NCI-H69 (cell line): Measurements from ENCODE around the gene CAMK2N2.

Source experiments
- DNase-seq: peaks from one replicate; lab custom pipeline; 2025; lab: John Stamatoyannopoulos, UW

Gene CAMK2N2

GRCh38 chr3:184261270-184261853 is at the start of gene CAMK2N2:
Gene CAMK2N2 (minus strand): TSS chr3:184261553. CDS start chr3:184261285, 268 bp downstream.
- peak; percentile 98 for DNase-seq

DNA sequence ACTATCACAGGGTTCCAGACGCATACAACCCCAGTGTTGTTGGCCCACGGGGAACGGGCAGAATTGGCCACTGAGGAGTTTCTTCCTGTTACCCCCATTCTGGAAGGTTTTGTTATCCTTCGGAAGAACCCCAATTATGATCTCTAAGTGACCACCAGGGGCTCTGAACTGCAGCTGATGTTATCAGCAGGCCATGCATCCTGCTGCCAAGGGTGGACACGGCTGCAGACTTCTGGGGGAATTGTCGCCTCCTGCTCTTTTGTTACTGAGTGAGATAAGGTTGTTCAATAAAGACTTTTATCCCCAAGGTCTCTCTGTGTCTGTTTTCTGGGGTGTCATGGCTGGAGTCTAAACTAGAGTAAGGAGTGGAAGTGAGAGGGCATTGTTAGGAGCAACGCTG is 47.4 kb upstream of the CAMK2N2 start:
- DNase-seq = no peak

GRCh38 chr3:184307915-184308314 is 46.6 kb upstream of the CAMK2N2 start:
- no peak for DNase-seq

DNA sequence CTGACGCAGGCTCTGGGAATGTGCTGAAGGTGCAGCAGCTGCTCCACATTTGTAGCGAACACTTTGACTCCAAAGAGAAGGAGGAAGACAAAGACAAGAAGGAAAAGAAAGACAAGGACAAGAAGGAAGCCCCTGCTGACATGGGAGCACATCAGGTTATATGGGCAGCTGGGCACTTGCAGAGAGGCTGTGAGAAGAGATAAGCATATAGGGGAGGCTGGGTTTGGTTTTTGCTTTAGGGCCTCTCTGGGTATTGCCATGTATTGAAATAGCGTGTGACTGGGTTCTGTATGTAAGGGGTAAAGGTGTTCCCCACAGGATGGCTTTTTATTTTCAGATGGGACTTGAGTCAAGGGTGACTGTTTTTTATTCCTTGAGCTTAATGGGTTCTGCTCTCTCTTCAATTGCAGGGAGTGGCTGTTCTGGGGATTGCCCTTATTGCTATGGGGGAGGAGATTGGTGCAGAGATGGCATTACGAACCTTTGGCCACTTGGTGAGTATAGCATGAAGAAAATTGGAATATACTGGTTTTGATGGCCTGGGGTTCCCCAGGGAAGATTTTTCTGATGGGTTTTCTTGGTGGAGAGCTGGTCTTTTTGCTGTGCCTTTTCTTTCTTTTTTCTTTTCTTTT is 45.1 kb upstream of the CAMK2N2 start:
- no peak for DNase-seq

DNA sequence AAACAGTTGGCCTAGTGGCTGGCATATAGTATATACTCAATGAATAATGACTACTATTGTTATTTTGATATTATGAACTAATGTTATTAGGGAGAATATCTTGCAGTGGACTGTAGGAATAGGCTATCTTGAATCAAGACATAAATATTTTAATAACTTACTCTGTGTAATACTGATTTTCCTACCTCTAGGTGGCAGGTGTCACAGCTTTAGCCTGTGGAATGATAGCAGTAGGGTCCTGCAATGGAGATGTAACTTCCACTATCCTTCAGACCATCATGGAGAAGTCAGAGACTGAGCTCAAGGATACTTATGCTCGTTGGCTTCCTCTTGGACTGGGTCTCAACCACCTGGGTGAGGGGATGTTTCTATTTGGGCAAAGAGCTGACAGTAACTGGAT is 44.2 kb upstream of the CAMK2N2 start:
- DNase-seq = no peak

GRCh38 chr3:184300378-184300720 is 39.0 kb upstream of the CAMK2N2 start:
- no peak for DNase-seq

DNA sequence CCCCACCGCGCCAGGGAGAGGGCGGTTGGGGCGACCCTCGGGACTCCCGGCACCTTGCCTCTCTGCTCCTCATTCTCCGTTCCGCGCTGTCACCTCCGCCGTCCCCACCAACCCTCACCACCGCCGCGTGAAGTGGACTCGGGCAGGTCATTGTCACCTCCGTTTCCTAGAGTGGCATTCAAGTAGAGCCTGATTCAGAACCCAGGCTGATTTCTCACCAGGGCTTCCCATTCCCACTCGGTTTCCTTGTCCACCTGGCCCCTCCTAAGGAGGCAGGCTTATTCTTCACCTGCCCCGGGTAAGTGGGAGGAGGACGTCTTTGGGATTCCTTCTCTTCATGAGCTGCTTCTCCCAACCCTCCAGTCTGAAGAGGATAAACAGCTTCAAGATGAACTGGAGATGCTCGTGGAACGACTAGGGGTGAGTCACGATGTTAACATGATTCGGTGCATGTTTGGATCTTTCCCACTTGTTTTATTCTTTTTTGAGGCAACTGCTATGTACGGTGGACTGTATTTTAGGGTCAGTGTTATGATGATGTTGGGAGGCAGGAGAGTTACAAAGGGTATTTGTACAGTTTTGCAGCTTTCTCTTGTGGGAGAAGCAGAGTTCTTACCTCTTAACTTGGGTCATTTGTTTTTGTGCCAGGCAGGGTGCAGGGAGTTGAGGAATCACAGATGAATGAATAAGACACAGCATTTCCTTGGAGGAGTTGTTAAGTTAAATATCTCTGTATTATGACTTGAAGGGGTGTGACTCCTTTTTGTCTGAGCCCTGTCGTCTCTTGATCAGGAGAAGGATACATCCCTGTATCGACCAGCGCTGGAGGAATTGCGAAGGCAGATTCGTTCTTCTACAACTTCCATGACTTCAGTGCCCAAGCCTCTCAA is 38.4 kb upstream of the CAMK2N2 start:
- DNase-seq = peak; percentile 42

GRCh38 chr3:184298759-184299487 is 37.6 kb upstream of the CAMK2N2 start, which contains the start of gene PSMD2:
Gene PSMD2 (plus strand): TSS chr3:184299241. CDS start chr3:184299267, 26 bp downstream.
- peak; percentile 99 for DNase-seq

- no peak for DNase-seq
Measured at GRCh38 chr3:184296616-184297015, 35.3 kb upstream of the CAMK2N2 start.

- DNase-seq = no peak
Measured at GRCh38 chr3:184295771-184296170, 34.4 kb upstream of the CAMK2N2 start.

- DNase-seq = no peak
Measured at GRCh38 chr3:184291738-184292445, 30.5 kb upstream of the CAMK2N2 start.

- no peak for DNase-seq
Measured at GRCh38 chr3:184291044-184291737, 29.8 kb upstream of the CAMK2N2 start.

DNA sequence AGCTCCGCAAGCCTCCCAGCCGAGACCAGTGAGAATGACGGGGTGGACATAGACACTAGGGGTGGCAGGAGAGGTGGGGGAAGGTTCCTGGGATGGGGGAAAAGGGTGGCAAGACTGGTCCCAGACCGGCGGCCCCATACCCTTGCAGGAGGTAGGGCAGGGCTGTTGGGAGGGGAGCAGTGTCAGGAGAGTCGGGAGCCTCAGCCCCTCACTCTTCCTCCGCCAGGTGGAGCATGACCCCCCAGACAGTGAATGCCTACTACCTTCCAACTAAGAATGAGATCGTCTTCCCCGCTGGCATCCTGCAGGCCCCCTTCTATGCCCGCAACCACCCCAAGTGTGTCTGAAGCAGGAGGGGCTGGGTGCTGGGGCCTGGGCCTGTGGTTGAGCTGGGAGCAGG is 29.0 kb upstream of the CAMK2N2 start:
- DNase-seq = no peak

DNA sequence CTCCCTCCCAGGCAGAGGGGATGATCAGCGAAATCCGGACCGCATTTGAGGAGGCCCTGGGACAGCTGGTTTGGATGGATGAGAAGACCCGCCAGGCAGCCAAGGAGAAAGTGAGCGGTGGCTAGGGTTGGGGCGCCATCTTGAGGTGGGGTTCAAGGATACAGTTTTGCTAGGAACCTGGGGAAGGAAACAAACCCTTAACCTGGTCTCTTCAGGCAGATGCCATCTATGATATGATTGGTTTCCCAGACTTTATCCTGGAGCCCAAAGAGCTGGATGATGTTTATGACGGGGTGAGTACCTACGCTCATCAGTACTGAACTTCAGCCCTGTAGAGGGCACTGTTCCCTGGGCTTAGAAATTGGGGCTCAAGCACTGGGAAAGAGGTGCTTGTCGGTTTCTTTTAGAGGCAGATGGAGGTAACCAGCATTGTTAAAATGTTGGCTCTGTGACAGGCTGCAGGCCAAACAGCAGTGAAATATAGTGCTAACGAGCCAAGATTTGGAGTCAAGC is 28.1 kb upstream of the CAMK2N2 start:
- DNase-seq = peak; percentile 79

DNA sequence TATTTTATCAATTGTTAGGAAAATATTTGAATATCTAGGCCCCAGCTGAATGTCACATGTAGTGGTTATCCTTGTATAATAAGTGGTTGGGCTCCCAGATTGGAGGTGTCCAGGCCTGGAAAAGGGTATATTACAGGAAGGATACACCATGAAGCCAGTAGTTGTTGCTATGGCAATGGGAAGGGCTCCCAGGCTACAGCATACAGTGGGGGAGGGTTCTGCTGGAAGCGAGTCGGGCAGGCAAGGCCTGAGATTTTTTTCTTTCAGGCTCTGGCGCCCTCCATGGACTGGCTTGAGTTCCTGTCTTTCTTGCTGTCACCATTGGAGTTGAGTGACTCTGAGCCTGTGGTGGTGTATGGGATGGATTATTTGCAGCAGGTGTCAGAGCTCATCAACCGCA is 23.3 kb upstream of the CAMK2N2 start:
- DNase-seq = peak; percentile 91

GRCh38 chr3:184283681-184284080 is 22.3 kb upstream of the CAMK2N2 start:
- DNase-seq = no peak

GRCh38 chr3:184282941-184283340 is 21.6 kb upstream of the CAMK2N2 start:
- peak; percentile 43 for DNase-seq

DNA sequence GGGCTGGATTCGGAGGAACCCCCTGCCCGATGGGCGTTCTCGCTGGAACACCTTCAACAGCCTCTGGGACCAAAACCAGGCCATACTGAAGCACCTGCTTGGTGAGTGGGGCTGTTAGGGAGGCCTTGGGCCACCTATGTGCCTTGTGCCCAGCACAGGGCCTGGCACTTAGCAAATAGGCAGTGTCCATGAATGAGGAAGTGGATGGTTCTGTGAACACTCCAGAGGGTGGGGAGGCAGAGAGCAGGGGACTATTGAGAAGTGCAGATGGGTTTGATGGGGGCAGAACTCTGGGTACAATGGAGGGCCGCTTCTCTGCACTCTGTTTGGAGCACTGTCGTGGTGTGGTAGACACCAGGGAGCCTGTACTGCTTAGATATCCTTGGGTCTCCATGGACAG is 16.0 kb upstream of the CAMK2N2 start:
- DNase-seq = no peak

DNA sequence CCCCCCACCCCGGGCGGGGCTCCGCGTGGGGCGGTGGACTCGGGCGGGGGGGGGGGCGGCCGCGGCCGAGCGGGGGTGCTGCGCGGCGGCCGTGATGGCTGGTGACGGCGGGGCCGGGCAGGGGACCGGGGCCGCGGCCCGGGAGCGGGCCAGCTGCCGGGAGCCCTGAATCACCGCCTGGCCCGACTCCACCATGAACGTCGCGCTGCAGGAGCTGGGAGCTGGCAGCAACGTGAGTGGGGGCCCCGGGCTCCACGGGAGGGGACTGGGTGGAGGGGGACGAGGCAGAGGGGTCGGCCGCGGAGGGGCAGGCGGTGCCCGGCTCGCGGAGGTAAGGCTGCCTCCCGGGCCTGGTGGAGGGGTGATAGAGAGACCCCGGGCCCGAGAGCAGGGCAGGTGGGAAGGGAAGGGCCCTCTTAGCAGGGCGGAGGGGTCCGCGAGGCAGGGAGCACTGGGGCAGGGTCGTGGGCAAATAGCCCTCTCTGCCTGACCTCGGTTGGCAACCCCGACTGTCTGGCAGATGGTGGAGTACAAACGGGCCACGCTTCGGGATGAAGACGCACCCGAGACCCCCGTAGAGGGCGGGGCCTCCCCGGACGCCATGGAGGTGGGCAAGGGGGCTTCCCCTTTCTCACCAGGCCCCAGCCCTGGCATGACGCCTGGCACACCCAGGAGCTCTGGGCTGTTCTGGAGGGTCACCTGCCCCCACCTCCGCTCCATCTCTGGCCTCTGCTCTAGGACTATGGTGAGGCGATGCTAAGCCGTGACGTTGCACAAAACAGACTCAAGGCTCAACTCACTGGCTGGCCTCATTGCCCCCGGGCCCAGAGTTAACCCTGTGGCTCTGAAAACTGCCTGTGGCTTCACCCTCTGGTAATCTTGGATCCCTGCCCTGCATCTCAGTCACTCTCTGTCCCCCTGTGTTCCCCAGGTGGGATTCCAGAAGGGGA is 14.9 kb upstream of the CAMK2N2 start, which contains the start of gene ECE2:
Gene ECE2, plus strand, starts transcription at position 62 of the 950 bp plus-strand sequence. Its CDS starts 132 bp downstream, at position 194.
- DNase-seq = peak; percentile 44

DNA sequence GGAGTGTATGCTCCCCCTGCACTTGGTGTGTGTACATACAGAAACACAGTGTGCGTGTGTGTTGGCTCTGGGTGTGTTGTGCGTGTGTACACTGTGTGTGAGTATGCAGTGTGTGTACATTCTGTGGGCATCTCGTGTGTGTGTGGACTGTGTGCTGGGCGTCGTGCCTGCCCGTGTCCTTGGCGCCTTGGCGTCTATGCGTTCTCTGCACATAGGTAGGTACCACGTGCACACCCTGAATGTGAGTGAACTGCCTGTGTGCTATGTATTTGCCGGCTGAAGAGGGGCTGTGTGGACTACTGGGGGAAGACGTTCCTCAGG is 14.0 kb upstream of the CAMK2N2 start:
- no peak for DNase-seq
